Neuron (in vitro differentiated cells): Measurements from ENCODE around the gene EEF1AKMT1.

Source experiments
- H2AFZ ChIP-seq: one replicate; pipeline ENCODE4 v1.6.1; 2013; ENCODE audit warnings: low read depth, mild to moderate bottlenecking, inconsistent platforms, low read length, moderate library complexity
- H3K27me3 ChIP-seq: one replicate; pipeline ENCODE4 v1.6.1; 2013; ENCODE audit warnings: low read length; ENCODE audit not compliant: insufficient read depth
- H3K36me3 ChIP-seq: one replicate; pipeline ENCODE4 v1.6.1; 2013; ENCODE audit warnings: low read length; ENCODE audit not compliant: insufficient read depth
- H3K4me1 ChIP-seq: one replicate; pipeline ENCODE4 v1.6.1; 2013; ENCODE audit warnings: low read length; ENCODE audit not compliant: insufficient read depth
- H3K4me3 ChIP-seq: 2 replicates; pipeline ENCODE4 v1.5.1; 2013; ENCODE audit warnings: mild to moderate bottlenecking, low read length, moderate library complexity
- H3K9me3 ChIP-seq: one replicate; pipeline ENCODE4 v1.6.1; 2013; ENCODE audit warnings: low read length

The EEF1AKMT1 gene

DNA sequence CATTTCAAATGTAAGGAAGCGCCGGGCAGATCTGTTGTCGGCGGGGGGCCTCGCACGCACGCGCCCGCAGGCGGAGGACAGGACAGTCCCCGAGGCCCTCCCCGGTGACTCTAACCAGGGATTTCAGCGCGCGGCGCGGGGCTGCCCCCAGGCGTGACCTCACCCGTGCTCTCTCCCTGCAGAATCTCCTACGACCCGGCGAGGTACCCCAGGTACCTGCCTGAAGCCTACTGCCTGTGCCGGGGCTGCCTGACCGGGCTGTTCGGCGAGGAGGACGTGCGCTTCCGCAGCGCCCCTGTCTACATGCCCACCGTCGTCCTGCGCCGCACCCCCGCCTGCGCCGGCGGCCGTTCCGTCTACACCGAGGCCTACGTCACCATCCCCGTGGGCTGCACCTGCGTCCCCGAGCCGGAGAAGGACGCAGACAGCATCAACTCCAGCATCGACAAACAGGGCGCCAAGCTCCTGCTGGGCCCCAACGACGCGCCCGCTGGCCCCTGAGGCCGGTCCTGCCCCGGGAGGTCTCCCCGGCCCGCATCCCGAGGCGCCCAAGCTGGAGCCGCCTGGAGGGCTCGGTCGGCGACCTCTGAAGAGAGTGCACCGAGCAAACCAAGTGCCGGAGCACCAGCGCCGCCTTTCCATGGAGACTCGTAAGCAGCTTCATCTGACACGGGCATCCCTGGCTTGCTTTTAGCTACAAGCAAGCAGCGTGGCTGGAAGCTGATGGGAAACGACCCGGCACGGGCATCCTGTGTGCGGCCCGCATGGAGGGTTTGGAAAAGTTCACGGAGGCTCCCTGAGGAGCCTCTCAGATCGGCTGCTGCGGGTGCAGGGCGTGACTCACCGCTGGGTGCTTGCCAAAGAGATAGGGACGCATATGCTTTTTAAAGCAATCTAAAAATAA is 52.1 kb downstream of the EEF1AKMT1 start:
- H3K4me1 ChIP-seq: peaks cover 7% of the 10 kb centered on the region
- no peaks in the 10 kb centered on the region for H3K36me3 ChIP-seq
- no peak overlapping the region for H2AFZ ChIP-seq
- no peak overlapping the region for H3K4me3 ChIP-seq
- H3K27me3 ChIP-seq: no peaks in the 10 kb centered on the region
- H3K9me3 ChIP-seq: no peaks in the 10 kb centered on the region

DNA sequence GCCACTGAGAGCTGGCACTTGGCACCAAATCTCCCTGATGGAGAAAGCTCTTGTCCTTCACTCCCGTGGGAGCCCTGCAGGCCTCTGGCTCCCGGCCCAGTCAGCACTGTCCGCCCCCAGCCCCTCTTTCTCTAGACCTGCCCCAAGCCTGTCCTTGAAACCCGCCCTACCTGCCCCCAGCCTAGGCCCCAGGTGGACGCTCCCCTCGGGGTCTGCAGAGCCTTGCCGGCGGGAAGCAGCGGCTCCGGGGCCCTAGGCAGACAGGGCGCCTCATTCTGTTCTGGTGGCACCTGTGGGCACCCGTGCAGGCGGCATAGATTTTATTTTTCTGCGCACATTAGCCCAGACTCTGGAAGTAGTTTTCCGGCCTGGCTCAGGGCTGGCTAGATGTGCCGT is 52.7 kb downstream of the EEF1AKMT1 start:
- Histone ChIP-seq H2AFZ (no peak overlapping the region), H3K9me3 (no peaks in the 10 kb centered on the region), H3K4me3 (no peak overlapping the region), H3K27me3 (no peaks in the 10 kb centered on the region), H3K36me3 (no peaks in the 10 kb centered on the region), H3K4me1 (peaks cover 9% of the 10 kb centered on the region)

DNA sequence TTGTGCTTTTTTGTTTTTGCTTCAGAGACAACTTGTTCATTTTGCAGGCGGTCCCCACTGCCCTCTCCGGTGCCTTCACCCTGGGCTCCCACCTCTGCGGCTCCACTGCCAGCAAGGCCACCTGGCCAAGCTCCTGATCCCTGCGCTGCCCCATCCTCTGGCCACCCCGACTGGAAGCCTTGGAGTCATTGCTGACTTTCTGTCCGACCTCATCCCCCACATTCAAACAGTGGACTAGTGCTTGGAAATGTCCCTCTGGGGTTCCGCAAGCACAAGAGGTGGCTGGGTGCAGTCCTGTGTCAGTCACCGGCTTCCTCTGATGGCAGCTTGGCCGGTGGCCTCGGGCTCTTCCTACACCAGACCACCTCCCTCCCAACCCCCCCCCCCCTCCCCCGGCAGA is 53.3 kb downstream of the EEF1AKMT1 start:
- Histone ChIP-seq H3K27me3 (no peaks in the 10 kb centered on the region), H3K4me3 (no peak overlapping the region), H3K9me3 (no peaks in the 10 kb centered on the region), H3K4me1 (peaks cover 9% of the 10 kb centered on the region), H2AFZ (no peak overlapping the region), H3K36me3 (no peaks in the 10 kb centered on the region)

DNA sequence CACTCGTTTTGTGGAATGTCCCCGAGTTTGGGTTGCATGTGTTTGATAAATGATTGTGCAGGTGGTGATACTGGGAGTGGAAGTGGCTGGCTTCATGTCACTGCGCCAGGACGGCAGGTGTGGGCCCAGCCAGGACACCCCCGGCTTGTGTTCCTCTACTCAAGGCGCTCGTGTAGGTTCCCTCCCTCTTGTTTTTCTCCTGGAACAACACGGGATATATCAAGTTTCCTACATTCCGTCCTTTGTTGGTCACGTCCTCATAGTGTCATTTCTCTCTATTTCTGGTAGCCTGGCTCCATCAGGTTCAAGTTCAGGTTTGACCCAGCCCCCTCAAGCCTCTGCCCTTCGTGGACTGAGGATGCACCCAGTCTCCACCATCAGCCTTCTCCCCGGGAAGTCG is 54.0 kb downstream of the EEF1AKMT1 start:
- Histone ChIP-seq H3K4me1 (peaks cover 9% of the 10 kb centered on the region), H3K36me3 (no peaks in the 10 kb centered on the region), H3K4me3 (no peak overlapping the region), H3K27me3 (no peaks in the 10 kb centered on the region), H2AFZ (no peak overlapping the region), H3K9me3 (no peaks in the 10 kb centered on the region)

DNA sequence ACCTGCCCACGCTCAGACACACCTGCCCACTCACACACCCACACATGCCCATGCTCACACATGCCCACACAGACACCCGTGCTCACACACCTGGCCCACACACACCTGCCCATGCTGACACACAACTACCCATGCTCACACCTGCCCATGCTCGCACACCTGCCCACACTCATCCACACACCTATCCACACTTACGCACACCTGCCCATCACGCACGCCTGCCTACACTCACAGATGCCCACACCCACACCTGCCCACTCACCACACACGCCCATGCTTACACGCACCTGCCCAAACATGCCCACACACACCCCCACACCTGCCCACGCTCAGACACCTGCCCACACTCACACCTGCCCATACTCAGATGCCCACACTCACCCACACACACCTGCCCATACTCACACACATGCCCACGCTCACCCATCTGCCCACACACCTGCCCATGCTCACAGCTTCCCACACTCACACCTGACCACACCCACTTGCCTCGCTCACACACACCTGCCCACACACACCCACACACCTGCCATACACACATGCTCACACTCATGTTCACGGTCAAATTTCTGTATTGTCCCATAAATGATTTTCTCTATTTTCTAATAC is 54.7 kb downstream of the EEF1AKMT1 start:
- Histone ChIP-seq H3K36me3 (no peaks in the 10 kb centered on the region), H3K27me3 (no peaks in the 10 kb centered on the region), H3K9me3 (no peaks in the 10 kb centered on the region), H3K4me1 (peaks cover 9% of the 10 kb centered on the region), H3K4me3 (no peak overlapping the region), H2AFZ (no peak overlapping the region)

DNA sequence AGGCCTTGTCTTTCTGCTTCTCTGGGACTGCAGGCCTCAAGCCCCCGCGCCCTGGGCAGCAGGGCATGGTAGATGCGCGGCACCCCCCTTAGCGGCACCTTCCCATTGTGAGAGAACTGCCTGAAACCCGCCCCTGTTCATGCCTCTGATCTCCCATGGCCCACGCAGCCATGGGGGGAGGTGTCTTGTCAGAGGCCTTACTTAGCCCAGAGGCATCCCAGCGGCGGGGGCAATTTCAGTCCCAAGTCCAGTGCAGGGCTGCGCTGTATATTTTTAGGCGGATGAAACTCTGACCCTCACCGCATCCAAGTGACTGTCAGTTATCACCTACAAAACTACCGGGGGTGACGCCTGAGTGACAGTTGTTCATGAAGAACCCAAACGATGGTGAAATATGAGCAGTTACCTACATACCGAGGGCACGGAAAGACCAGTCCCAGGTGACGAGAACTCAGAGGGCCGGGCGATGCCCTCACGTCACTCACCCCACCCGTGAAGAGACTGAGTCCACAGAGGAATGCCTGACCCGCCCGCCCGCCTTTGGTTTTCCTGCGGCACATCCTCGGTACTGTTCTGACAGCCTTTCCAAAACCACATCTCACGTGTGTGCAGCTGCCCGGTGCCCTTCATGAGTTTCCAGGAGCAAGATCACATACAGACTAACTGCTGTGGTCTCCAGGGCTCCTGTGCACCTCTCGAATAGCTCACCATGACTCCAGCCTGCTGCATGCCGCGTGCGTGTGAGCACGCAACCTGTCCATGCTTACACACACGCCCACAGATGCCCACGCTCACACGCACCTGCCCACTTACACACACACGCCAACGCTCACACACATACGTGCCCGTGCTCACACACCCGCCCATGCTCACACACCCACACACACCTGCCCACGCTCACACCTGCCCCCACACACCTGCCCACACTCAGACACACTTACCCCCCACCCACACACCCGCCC is 55.9 kb downstream of the EEF1AKMT1 start:
- H2AFZ ChIP-seq: no peak overlapping the region
- H3K4me3 ChIP-seq: no peak overlapping the region
- H3K27me3 ChIP-seq: no peaks in the 10 kb centered on the region
- no peaks in the 10 kb centered on the region for H3K9me3 ChIP-seq
- no peaks in the 10 kb centered on the region for H3K36me3 ChIP-seq
- H3K4me1 ChIP-seq: peaks cover 9% of the 10 kb centered on the region

DNA sequence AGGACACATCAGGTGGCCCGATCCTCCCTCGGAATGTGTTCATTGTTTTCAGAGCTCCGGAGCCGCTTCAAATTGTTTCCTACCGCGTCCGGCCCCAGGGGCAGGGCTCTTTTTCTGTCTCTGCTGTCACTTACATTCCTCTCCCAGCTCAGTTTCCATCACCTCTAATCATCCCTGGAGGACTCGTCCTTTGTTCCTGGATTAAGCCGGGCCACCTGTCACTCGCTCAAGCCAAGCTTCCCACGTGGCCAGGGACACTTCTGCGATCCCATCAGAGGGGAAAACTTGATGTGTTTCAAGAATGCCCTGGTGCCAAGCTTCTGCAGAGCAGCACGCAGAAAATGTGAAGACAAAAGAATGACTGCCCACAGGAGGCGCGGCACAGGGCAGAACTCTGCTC is 56.8 kb downstream of the EEF1AKMT1 start:
- Histone ChIP-seq H3K36me3 (no peaks in the 10 kb centered on the region), H2AFZ (no peak overlapping the region), H3K4me3 (no peak overlapping the region), H3K9me3 (no peaks in the 10 kb centered on the region), H3K4me1 (peaks cover 9% of the 10 kb centered on the region), H3K27me3 (no peaks in the 10 kb centered on the region)

DNA sequence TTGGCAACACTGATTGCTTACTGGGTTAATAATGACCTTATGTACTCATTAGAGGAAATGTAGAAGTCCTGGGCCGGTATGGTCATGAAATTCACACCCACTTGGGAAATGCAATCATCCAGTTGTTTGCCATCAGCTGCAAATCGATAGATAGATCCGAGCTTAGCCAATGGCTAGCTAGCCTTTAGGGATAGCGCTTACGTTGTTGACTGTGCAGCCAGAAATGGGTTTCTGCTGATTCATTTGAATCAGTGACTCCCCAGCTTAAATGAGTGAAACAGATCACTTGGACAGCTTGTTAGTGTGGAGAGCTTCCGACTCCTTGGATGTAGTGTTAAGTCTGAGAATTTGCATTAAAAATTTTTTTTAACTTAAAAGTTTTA is 58.4 kb downstream of the EEF1AKMT1 start:
- Histone ChIP-seq H3K9me3 (peaks cover 2% of the 10 kb centered on the region), H3K4me3 (no peak overlapping the region), H2AFZ (no peak overlapping the region), H3K4me1 (peaks cover 9% of the 10 kb centered on the region), H3K27me3 (no peaks in the 10 kb centered on the region), H3K36me3 (no peaks in the 10 kb centered on the region)

DNA sequence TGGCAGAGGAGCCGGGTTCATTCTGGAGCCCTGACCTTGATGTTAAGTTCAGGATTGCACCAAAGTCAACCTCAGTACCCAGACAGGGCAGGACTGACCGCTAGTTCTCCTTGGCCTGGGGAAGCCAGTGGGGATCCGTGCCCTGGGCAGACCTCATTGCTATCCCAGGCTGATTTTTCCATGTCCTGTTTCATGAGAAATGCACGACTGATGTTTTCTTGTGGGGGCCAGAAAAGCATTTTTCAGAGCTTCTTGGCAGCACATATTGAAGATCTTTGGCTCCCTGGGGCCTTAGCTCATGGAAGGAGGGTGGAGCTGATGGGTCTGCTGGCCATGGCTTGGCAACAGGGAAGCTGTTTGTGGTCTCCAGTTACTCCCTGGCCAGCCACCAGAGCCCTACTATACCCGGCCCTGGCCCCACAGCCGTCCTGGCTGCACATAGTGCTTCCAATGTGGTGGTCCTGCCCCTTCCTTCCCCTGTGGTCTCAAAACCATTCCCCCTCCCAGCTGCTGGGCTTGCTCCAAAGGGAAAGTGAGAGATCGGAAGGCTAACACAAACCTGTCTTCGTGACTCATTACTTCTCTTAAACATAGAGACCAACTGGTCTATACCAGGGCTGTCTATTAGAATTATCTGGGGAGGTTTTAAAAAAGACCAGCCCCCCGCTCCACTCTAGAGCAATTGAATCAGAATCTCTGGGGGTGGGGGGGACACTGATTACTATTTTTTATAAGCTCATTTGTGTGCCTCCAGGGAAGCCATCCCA is 59.0 kb downstream of the EEF1AKMT1 start:
- no peaks in the 10 kb centered on the region for H3K27me3 ChIP-seq
- H3K4me3 ChIP-seq: no peak overlapping the region
- H3K4me1 ChIP-seq: peaks cover 9% of the 10 kb centered on the region
- H3K36me3 ChIP-seq: no peaks in the 10 kb centered on the region
- peaks cover 2% of the 10 kb centered on the region for H3K9me3 ChIP-seq
- H2AFZ ChIP-seq: no peak overlapping the region

DNA sequence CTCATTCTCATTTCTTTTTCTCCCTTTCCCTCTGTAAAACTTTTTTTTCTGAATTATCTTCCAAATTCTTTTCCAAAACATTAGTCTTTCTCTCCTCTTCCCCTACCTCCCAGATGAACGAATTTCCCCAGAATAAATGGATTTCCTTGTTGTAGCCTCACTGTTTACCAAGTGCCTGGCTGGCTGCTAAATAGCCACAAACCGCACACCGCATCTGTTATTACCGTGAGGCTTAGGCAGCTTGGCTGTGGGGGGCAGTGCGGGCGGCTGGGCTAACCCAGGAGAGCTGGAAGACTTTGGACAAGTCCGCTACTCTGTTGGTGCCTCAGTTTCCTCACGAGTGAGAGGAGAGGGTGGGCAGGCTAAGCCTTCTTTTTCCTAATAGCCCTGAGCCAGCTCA is 59.6 kb downstream of the EEF1AKMT1 start:
- no peaks in the 10 kb centered on the region for H3K36me3 ChIP-seq
- H2AFZ ChIP-seq: no peak overlapping the region
- peaks cover 2% of the 10 kb centered on the region for H3K9me3 ChIP-seq
- no peaks in the 10 kb centered on the region for H3K27me3 ChIP-seq
- peaks cover 9% of the 10 kb centered on the region for H3K4me1 ChIP-seq
- H3K4me3 ChIP-seq: no peak overlapping the region

DNA sequence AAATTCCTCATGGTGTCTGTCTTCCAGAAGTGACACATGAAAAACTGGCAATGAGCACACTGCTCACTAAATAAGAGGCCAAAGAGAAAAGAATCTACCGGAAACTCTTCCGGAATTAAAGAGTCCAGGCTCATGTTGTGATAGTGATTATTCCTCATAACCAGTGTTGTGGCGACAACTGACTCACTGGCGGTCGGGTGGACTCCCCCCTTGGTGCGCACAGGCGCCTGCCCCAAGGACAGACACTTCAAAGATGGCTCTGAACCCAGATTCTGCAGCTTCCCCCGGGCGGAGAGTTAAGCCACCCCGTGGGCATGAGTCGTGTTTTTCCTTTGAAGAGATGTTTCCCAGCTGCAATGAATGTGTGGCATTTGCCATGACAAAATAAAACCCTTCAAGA is 60.0 kb downstream of the EEF1AKMT1 start:
- Histone ChIP-seq H3K36me3 (no peaks in the 10 kb centered on the region), H2AFZ (no peak overlapping the region), H3K4me3 (no peak overlapping the region), H3K4me1 (peaks cover 9% of the 10 kb centered on the region), H3K27me3 (no peaks in the 10 kb centered on the region), H3K9me3 (peaks cover 2% of the 10 kb centered on the region)

DNA sequence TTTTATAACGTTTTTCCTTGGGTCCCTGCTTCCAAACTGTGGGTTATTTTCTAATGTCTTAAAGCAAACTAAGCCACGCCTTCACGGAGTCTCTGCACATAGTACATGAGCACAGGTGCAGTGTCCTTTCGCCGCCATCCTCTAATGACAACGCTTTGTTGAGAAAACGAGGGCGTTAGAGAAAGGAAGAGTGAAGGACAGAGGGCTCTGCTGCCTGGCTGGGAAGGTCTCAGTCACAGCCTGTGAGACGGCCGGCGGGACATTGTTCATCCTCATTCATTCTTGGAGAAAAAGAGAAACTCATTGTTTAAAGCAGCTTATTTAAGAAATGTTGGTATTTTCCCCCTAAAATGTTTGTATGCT is 60.8 kb downstream of the EEF1AKMT1 start:
- Histone ChIP-seq H2AFZ (no peak overlapping the region), H3K4me3 (no peak overlapping the region), H3K36me3 (no peaks in the 10 kb centered on the region), H3K9me3 (peaks cover 2% of the 10 kb centered on the region), H3K27me3 (no peaks in the 10 kb centered on the region), H3K4me1 (peaks cover 9% of the 10 kb centered on the region)
